Coronary artery (tissue), 2 donors: ENCODE results near the gene TMPRSS4.

ENCODE experiments used
- DNase-seq: peaks from one replicate; pipeline ENCODE4 v3.0.0-alpha.2; 2017; ENCODE audit warnings: low spot score
- H3K27ac ChIP-seq, 2 donors: fragments of 200-600 bp; sonication (generic); one replicate each; pipeline ENCODE4 v1.5.1; 2016 to 2019
- H3K4me3 ChIP-seq: fragments of 200-600 bp; sonication (generic); 2 replicates; pipeline ENCODE4 v1.5.1; 2016; ENCODE audit warnings: mild to moderate bottlenecking, moderate library complexity
- TF ChIP-seq, protein P1 (sequence below): fragments of 200-600 bp; sonication (generic); IDR thresholded peaks from one replicate; pipeline ENCODE4 v1.5.1; 2019; ENCODE audit warnings: antibody characterized with exemption

TMPRSS4 gene, protein sequence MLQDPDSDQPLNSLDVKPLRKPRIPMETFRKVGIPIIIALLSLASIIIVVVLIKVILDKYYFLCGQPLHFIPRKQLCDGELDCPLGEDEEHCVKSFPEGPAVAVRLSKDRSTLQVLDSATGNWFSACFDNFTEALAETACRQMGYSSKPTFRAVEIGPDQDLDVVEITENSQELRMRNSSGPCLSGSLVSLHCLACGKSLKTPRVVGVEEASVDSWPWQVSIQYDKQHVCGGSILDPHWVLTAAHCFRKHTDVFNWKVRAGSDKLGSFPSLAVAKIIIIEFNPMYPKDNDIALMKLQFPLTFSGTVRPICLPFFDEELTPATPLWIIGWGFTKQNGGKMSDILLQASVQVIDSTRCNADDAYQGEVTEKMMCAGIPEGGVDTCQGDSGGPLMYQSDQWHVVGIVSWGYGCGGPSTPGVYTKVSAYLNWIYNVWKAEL

DNA sequence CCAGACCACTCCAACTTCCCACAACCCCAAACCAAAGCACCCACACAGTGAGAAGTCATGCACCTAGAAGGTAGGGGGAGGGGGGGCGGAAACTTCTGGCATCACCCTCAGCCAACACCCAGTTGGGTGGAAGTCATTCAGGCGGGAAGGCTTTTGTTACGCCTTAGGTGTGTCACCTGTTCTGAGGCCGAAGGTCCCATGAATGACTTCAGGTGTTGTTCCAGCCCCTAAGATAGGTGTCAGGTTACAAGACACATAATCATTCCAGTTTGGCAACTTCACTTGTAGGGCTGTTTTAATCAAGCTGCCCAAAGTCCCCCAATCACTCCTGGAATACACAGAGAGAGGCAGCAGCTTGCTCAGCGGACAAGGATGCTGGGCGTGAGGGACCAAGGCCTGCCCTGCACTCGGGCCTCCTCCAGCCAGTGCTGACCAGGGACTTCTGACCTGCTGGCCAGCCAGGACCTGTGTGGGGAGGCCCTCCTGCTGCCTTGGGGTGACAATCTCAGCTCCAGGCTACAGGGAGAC lies at the start of gene TMPRSS4:
TSS of gene TMPRSS4 (plus strand) at position 325 of the 528 bp plus-strand sequence. CDS start 225 bp downstream, outside the sequence.
- no peak within 1 kb of the TSS for H3K4me3 ChIP-seq

GRCh38 chr11:118027694-118028093 lies 49.2 kb upstream of the TMPRSS4 start:
- Histone ChIP-seq H3K27ac (no peak overlapping the region), H3K4me3 (no peak overlapping the region)
- DNase-seq, result no peak
- TF ChIP-seq, protein P1, sequence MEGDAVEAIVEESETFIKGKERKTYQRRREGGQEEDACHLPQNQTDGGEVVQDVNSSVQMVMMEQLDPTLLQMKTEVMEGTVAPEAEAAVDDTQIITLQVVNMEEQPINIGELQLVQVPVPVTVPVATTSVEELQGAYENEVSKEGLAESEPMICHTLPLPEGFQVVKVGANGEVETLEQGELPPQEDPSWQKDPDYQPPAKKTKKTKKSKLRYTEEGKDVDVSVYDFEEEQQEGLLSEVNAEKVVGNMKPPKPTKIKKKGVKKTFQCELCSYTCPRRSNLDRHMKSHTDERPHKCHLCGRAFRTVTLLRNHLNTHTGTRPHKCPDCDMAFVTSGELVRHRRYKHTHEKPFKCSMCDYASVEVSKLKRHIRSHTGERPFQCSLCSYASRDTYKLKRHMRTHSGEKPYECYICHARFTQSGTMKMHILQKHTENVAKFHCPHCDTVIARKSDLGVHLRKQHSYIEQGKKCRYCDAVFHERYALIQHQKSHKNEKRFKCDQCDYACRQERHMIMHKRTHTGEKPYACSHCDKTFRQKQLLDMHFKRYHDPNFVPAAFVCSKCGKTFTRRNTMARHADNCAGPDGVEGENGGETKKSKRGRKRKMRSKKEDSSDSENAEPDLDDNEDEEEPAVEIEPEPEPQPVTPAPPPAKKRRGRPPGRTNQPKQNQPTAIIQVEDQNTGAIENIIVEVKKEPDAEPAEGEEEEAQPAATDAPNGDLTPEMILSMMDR, result no peak

More for the DNA sequence above, at the start of gene TMPRSS4:
- DNase-seq, result no peak
- no peak within 1 kb of the TSS for H3K27ac ChIP-seq
- TF ChIP-seq, protein P1, result no peak

- no peak for DNase-seq
- Histone ChIP-seq H3K4me3 (no peak overlapping the region), H3K27ac (no peak overlapping the region)
- TF ChIP-seq, protein P1, result no peak
Observed at GRCh38 chr11:118028626-118029025, 48.3 kb upstream of the TMPRSS4 start.

DNA sequence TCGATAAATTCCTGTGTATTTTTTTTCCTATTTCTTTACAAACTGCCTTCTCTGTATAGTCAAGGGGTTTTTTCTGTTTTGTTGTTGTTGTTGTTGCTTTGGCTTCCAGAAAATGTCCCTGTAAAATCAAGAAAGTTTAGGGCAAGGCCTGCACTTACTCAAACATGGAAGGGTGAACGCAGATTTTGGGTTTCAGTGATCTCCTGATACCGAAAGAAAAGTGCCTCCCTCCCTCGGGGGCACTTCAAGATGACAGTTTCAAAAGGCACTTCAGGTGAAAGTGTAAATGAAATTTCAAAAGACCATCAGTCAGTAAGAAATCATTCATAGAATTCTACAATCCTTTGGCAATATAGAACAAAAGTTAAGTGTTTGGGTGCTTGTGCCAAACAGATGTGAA lies 43.4 kb upstream of the TMPRSS4 start:
- Histone ChIP-seq H3K4me3 (no peak overlapping the region), H3K27ac (no peak overlapping the region)
- TF ChIP-seq, protein P1, result no peak
- DNase-seq, result no peak

DNA sequence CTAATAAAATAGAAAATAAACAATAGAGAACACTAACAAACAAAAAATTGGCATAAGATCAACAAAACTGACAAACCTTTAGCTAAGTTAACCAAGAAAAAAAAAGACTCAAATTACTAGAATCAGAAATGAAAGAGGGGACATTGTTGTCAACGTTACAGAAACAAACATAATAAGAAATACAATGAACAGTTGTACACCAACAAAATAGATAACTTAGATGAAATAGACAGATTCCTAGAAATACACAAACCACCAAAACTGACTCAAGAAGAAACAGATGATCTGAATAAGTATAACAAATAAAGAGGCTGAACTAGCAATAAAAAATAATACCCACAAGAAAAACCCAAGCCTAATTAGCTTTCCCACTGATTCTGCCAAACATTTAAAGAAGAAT lies 34.7 kb upstream of the TMPRSS4 start:
- Histone ChIP-seq H3K27ac (no peak overlapping the region), H3K4me3 (no peak overlapping the region)
- TF ChIP-seq, protein P1, result no peak
- DNase-seq, result no peak

DNA sequence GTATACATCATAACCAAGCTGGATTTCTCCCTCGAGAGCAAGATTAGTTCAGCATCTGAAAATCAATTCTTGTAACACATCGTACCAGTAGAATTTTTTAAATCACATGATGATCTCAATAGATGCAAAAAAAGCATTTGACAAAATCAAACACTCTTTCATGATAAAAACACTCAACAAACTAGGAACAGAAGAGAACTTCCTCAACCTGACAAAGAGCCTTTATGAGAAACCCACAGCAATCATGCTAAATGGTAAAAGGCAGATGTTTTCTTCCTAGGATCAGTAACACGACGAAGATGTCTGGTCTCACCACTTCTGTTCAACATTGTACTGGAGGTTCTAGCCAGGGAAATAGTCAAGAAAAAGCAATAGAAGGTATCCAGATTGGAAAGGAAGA lies 34.1 kb upstream of the TMPRSS4 start:
- no peak for DNase-seq
- no peak overlapping the region for H3K27ac ChIP-seq
- H3K4me3 ChIP-seq, result no peak overlapping the region
- TF ChIP-seq, protein P1, result no peak

- no peak for DNase-seq
- Histone ChIP-seq H3K4me3 (no peak overlapping the region), H3K27ac (no peak overlapping the region)
- TF ChIP-seq, protein P1, result no peak
Observed at GRCh38 chr11:118045191-118045590, 31.7 kb upstream of the TMPRSS4 start.
